H1 (cell line): ENCODE data around the gene BGLAP. TPM values are rescaled to one million over a fixed set of nuclear protein-coding genes. Genes with fewer than 3 reads are reported as not detected.

ENCODE experiments used
- CTCF ChIA-PET: fragments of 300-600 bp; sonication (Branson Sonifier 250); formaldehyde crosslinking; loops from one replicate; lab custom pipeline; 2021; ENCODE audit not compliant: partially characterized antibody; lab: Charles Lee
- POLR2A ChIA-PET: fragments of 300-600 bp; sonication (Branson Sonifier 250); formaldehyde crosslinking; loops from one replicate; lab custom pipeline; 2021; ENCODE audit warnings: inconsistent platforms; ENCODE audit not compliant: partially characterized antibody; lab: Charles Lee
- DNase-seq, 2 experiments: peaks; one replicate each; pipeline versions ENCODE4 v3.0.0 to v3.0.0-alpha.2; 2010 to 2022; ENCODE audit warnings: low spot score in 2 of 2, low read depth in 1 of 2, mixed read lengths in 1 of 2
- FAIRE-seq: peaks from 2 replicates; lab custom pipeline; 2011; peaks lifted over from hg19 to GRCh38; lab: Jason Lieb, UNC
- H2AFZ ChIP-seq: 2 replicates; pipeline ENCODE4 v1.8.1; 2012; ENCODE audit warnings: low read length, inconsistent platforms
- H2AK5ac ChIP-seq: 2 replicates; pipeline ENCODE4 v1.6.1; 2013; ENCODE audit warnings: low read depth, low read length
- H2BK120ac ChIP-seq: replicated peaks from 2 replicates; pipeline ENCODE3; 2013; ENCODE audit warnings: low read depth, low read length, inconsistent platforms
- H2BK12ac ChIP-seq: 2 replicates; pipeline ENCODE4 v1.6.1; 2013; ENCODE audit warnings: low read depth, low read length
- H2BK15ac ChIP-seq: 2 replicates; pipeline ENCODE4 v1.6.1; 2013; ENCODE audit warnings: low read length
- H2BK20ac ChIP-seq: 2 replicates; pipeline ENCODE4 v1.6.1; 2013; ENCODE audit warnings: low read length
- H2BK5ac ChIP-seq: 2 replicates; pipeline ENCODE4 v1.6.1; 2013; ENCODE audit warnings: low read depth, low read length
- H3K14ac ChIP-seq: 2 replicates; pipeline ENCODE4 v1.6.1; 2013; ENCODE audit warnings: inconsistent platforms; ENCODE audit not compliant: insufficient read length
- H3K18ac ChIP-seq: 2 replicates; pipeline ENCODE4 v1.6.1; 2013; ENCODE audit warnings: low read length; ENCODE audit errors: extremely low read depth
- H3K23ac ChIP-seq: 2 replicates; pipeline ENCODE4 v1.6.1; 2013; ENCODE audit warnings: inconsistent platforms; ENCODE audit not compliant: insufficient read length
- H3K23me2 ChIP-seq: 2 replicates; pipeline ENCODE4 v1.6.1; 2013; ENCODE audit warnings: low read depth, low read length
- H3K27ac ChIP-seq: 2 replicates; pipeline ENCODE4 v1.6.1; 2011; ENCODE audit warnings: low read depth, low read length, inconsistent platforms
- H3K27me3 ChIP-seq, 4 experiments: replicated peaks in 1 of 4; 1 replicate in 1 of 4; 2 replicates in 3 of 4; pipeline versions ENCODE4 v1.6.1 to v1.8.1; 2011 to 2013; ENCODE audit warnings: low read length in 3 of 4, mild to moderate bottlenecking in 3 of 4, inconsistent platforms in 2 of 4, mixed read lengths in 2 of 4, moderate library complexity in 1 of 4; ENCODE audit not compliant: control insufficient read depth in 3 of 4, insufficient read depth in 3 of 4; ENCODE audit errors: extremely low read depth in 1 of 4
- H3K36me3 ChIP-seq, 4 experiments: 2 replicates each; pipeline versions ENCODE4 v1.6.1 to v1.8.1; 2011 to 2013; ENCODE audit warnings: mild to moderate bottlenecking in 4 of 4, low read length in 3 of 4, moderate library complexity in 2 of 4, control low read depth in 1 of 4, inconsistent platforms in 1 of 4; ENCODE audit not compliant: insufficient read depth in 4 of 4, control insufficient read depth in 2 of 4
- H3K4ac ChIP-seq: replicated peaks from 2 replicates; pipeline ENCODE3; 2013; ENCODE audit warnings: low read length, low read depth, mixed read lengths, inconsistent platforms; ENCODE audit not compliant: insufficient read length
- H3K4me1 ChIP-seq, 4 experiments: replicated peaks in 1 of 4; 1 replicate in 1 of 4; 2 replicates in 3 of 4; pipeline versions ENCODE4 v1.6.1 to v1.8.1; 2011 to 2013; ENCODE audit warnings: low read length in 3 of 4, inconsistent platforms in 2 of 4, mixed read lengths in 1 of 4; ENCODE audit not compliant: insufficient read depth in 4 of 4, control insufficient read depth in 3 of 4
- H3K4me2 ChIP-seq, 2 experiments: 2 replicates each; pipeline versions ENCODE4 v1.6.1 to v1.8.1; 2011 to 2013; ENCODE audit warnings: low read depth in 2 of 2, low read length in 2 of 2, control low read depth in 1 of 2, inconsistent platforms in 1 of 2, mild to moderate bottlenecking in 1 of 2; ENCODE audit not compliant: insufficient read depth in 1 of 2
- H3K4me3 ChIP-seq, 4 experiments: fragments of 200-600, 300-600 bp in 1 of 4; sonication (generic), shearing (Covaris generic), sonication (Bioruptor Twin) in 1 of 4; 2 replicates each; pipeline versions ENCODE4 v1.5.1 to v1.8.1; 2011 to 2016; ENCODE audit warnings: low read length in 4 of 4, low read depth in 3 of 4, control low read depth in 2 of 4, inconsistent platforms in 2 of 4, mild to moderate bottlenecking in 2 of 4, mixed read lengths in 1 of 4, moderate library complexity in 1 of 4; ENCODE audit not compliant: insufficient read depth in 2 of 4; ENCODE audit errors: extremely low read depth in 1 of 4
- H3K56ac ChIP-seq: replicated peaks from 2 replicates; pipeline ENCODE3; 2013; ENCODE audit warnings: low read depth, mild to moderate bottlenecking, mixed read lengths, low read length, inconsistent platforms; ENCODE audit not compliant: insufficient read length
- H3K79me1 ChIP-seq: 2 replicates; pipeline ENCODE4 v1.6.1; 2013; ENCODE audit warnings: low read depth, low read length, control low read depth
- H3K79me2 ChIP-seq, 2 experiments: 2 replicates each; pipeline versions ENCODE4 v1.6.1 to v1.8.1; 2012 to 2013; ENCODE audit warnings: low read length in 2 of 2, mild to moderate bottlenecking in 2 of 2, inconsistent platforms in 1 of 2; ENCODE audit not compliant: insufficient read depth in 2 of 2, control insufficient read depth in 1 of 2
- H3K9ac ChIP-seq, 4 experiments: replicated peaks in 1 of 4; 1 replicate in 1 of 4; 2 replicates in 3 of 4; pipeline versions ENCODE4 v1.6.1 to v1.8.1; 2011 to 2013; ENCODE audit warnings: low read depth in 3 of 4, low read length in 3 of 4, control low read depth in 2 of 4, mild to moderate bottlenecking in 2 of 4, moderate library complexity in 2 of 4, inconsistent platforms in 1 of 4; ENCODE audit errors: extremely low read depth in 1 of 4
- H3K9me3 ChIP-seq, 2 experiments: 2 replicates each; pipeline versions ENCODE4 v1.6.1 to v1.8.1; 2012 to 2013; ENCODE audit warnings: mild to moderate bottlenecking in 2 of 2, moderate library complexity in 2 of 2, control low read depth in 1 of 2, inconsistent platforms in 1 of 2, low read depth in 1 of 2, low read length in 1 of 2, mixed read lengths in 1 of 2; ENCODE audit not compliant: insufficient read depth in 2 of 2
- H4K20me1 ChIP-seq, 2 experiments: replicated peaks in 1 of 2; 2 replicates each; pipeline versions ENCODE3 to v1.8.1; 2011 to 2013; ENCODE audit warnings: inconsistent platforms in 2 of 2, low read length in 2 of 2, mild to moderate bottlenecking in 1 of 2; ENCODE audit not compliant: insufficient read depth in 2 of 2, control insufficient read depth in 1 of 2
- H4K5ac ChIP-seq: 2 replicates; pipeline ENCODE4 v1.6.1; 2013; ENCODE audit warnings: low read length, low read depth, mixed read lengths, inconsistent platforms; ENCODE audit not compliant: insufficient read length
- H4K8ac ChIP-seq: 2 replicates; pipeline ENCODE4 v1.8.0; 2013; ENCODE audit warnings: mild to moderate bottlenecking, moderate library complexity, low read length, inconsistent platforms; ENCODE audit not compliant: insufficient read depth; ENCODE audit errors: extremely low read depth
- H4K91ac ChIP-seq: replicated peaks from 2 replicates; pipeline ENCODE3; 2013; ENCODE audit warnings: low read length, mixed read lengths, inconsistent platforms; ENCODE audit not compliant: insufficient read length
- BCL11A ChIP-seq, 2 experiments: IDR thresholded peaks; one replicate each; pipeline ENCODE4 v1.6.1; 2011; ENCODE audit warnings: low read depth in 2 of 2, low read length in 2 of 2, mild to moderate bottlenecking in 2 of 2
- CTBP2 ChIP-seq: IDR thresholded peaks from 2 replicates; pipeline ENCODE4 v1.7.0; 2011; ENCODE audit warnings: borderline replicate concordance, mild to moderate bottlenecking, moderate library complexity, mixed read lengths, low read length; ENCODE audit not compliant: insufficient read depth, insufficient read length
- POLR2AphosphoS5 ChIP-seq: IDR thresholded peaks from 2 replicates; pipeline ENCODE4 v1.6.1; 2011; ENCODE audit warnings: low read depth, low read length
- YY1 ChIP-seq: IDR thresholded peaks from 2 replicates; pipeline ENCODE4 v1.6.1; 2011; ENCODE audit warnings: low read depth, mild to moderate bottlenecking, low read length
- WGBS, 2 experiments: shearing (Covaris generic) in 1 of 2; methylation state at CpG; one replicate each; pipeline versions ENCODE4 v1.1.6 to v1.1.7; 2013 to 2015; ENCODE audit warnings: low lambda C conversion rate in 2 of 2, mixed read lengths in 2 of 2, inconsistent platforms in 1 of 2, low coverage in 1 of 2, missing lambda C conversion rate in 1 of 2; ENCODE audit not compliant: insufficient replicate concordance in 2 of 2, insufficient coverage in 1 of 2, insufficient read length in 1 of 2; ENCODE audit errors: extremely low coverage in 1 of 2, missing lambda C conversion rate in 1 of 2; 5-methylcytosine and 5-hydroxymethylcytosine counted together
- polyA plus RNA-seq, 7 experiments: library from polyadenylated mRNA; depleted of rRNA in 3 of 7; stranded (reverse) in 5 of 7; unstranded in 2 of 7; fragments of >200 nt in 5 of 7; fragments of 200-250 nt in 2 of 7; gene quantifications; 1 replicate in 5 of 7; 2 replicates in 1 of 7; 4 replicates in 1 of 7; pipeline versions ENCODE4 v1.2.1 to v1.2.3, GENCODE V29; 2011 to 2013; ENCODE audit warnings: missing spikeins in 2 of 7, mixed read lengths in 2 of 7
- total RNA-seq: library from RNA; stranded (reverse); fragmentation: NEBNext Ultra II Directional; extraction: Animal tissue kit (Norgen Biotek cat#: 25700); gene quantifications from 2 replicates; pipeline ENCODE4 v1.2.1, GENCODE V29; 2021

BGLAP gene
- total and polyA plus RNA-seq, 2 of the 8 experiments (the other 6 are each of a cell fraction or from before 2014, with no cell fraction given): 1.2 to 1.5 TPM

GRCh38 chr1:156242738-156243137, 754 bp downstream of the BGLAP start:
- Histone ChIP-seq H3K79me1 (0 out of 2 replicates have a peak, but pooled peaks cover 2% of the 10 kb centered on the region), H3K4me1 (peaks cover 0 to 13% (median 5%) of the 10 kb centered on the region in 4 experiments; a peak in 6 of 7 replicates), H3K23ac (no peak overlapping the region), H2BK15ac (no peak overlapping the region), H3K4ac (no peak overlapping the region), H3K18ac (no peak overlapping the region; the same call in 1 of the 2 replicates), H3K23me2 (no peaks in the 10 kb centered on the region), H3K27me3 (no peaks in the 10 kb centered on the region), H2BK5ac (no peak overlapping the region), H3K27ac (no peak overlapping the region; the same call in 1 of the 2 replicates), H4K8ac (peak overlapping the region; percentile 7), H4K5ac (no peak overlapping the region), H3K36me3 (peaks cover 8 to 19% (median 14%) of the 10 kb centered on the region in 4 experiments; a peak in 7 of 8 replicates), H2AFZ (no peak overlapping the region), H4K20me1 (peaks cover 2 to 11% of the 10 kb centered on the region in 2 experiments), H3K9me3 (no peaks in the 10 kb centered on the region), H3K4me2 (no peak overlapping the region), H4K91ac (no peak overlapping the region), H3K14ac (no peak overlapping the region), H3K79me2 (no peaks in the 10 kb centered on the region), H2BK120ac (no peak overlapping the region), H3K4me3 (no peak overlapping the region), H3K56ac (no peak overlapping the region), H3K9ac (peak overlapping the region in 1 of 4 experiments; percentile 11; a peak in 1 of 7 replicates), H2BK20ac (no peak overlapping the region), H2AK5ac (no peak overlapping the region), H2BK12ac (no peak overlapping the region)
- WGBS, 2 experiments: 88% methylated on average over 10 of the region's 10 CpGs; no CpG with 5 or more reads in 1 of the 2 experiments
- ChIA-PET POLR2A (interaction anchor here (1.0 to 11.8 kb wide), 9 partner anchors 9 to 113 kb away, joined by 3 to 102 read pairs (median 8); partner anchors contain the start of genes SMG5 and TMEM79), CTCF (interaction anchor here (0.7 to 47.2 kb wide), 4 partner anchors 17 to 1879 kb away, joined by 3 to 1265 read pairs (median 8); partner anchors contain the start of gene SEMA4A)
- peak in 1 of 2 experiments; percentile 52 for DNase-seq
- TF ChIP-seq YY1 (no peak), BCL11A (IDR thresholded peaks at IDR 0.05; ENCODE audit: low read depth in 2 of 2, low read length in 2 of 2) (no peak), CTBP2 (no peak), POLR2AphosphoS5 (peak; percentile 32; the same call in 1 of the 2 replicates)
- FAIRE-seq: no peak
